ENCODE results near the gene TAS2R40.

- no peak for TF ChIP-seq CTCF (IDR thresholded peaks at IDR 0.05)
- TF ChIP-seq POLR2AphosphoS5 (IDR thresholded peaks at IDR 0.05) = no peak
Measured at GRCh38 chr7:143258831-143259230, 37.0 kb downstream of the TAS2R40 start.
